OCI-LY7 (cell line): Measurements from ENCODE around the gene FHOD3.

Experiments used
- EZH2phosphoT487 ChIP-seq: fragments of 200-600 bp; sonication (generic); IDR thresholded peaks from 2 replicates; pipeline ENCODE4 v1.6.1; 2018; ENCODE audit warnings: low read depth, borderline replicate concordance, mild to moderate bottlenecking, mixed run types, antibody characterized with exemption, low read length, moderate library complexity, mixed read lengths
- TF ChIP-seq, protein P1 (sequence below): fragments of 200-600 bp; sonication (generic); conservative IDR thresholded peaks from 2 replicates; pipeline ENCODE4 v1.5.1; 2014; ENCODE audit warnings: mild to moderate bottlenecking, antibody characterized with exemption, low read length, moderate library complexity, mixed read lengths

DNA sequence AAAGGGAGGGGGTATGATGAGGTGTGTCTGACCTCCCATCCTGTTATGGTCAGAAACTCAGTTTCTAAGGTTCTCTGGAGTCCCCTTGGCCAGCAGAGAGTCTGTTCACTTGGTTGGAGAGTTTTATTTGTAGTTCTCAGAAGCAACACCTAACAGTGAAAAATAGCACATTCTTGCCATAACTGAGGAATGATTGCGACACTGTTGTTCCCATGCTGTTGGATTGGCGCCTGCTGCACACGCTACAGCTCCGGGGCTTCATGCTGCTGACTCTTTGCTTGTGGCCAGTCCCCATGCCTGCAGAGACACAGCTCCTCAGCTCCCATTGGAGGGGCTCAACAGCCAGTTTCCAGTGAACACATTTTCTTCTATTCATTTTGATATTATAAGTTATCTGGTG, 489.2 kb downstream of the FHOD3 start:
- TF ChIP-seq, protein P1, sequence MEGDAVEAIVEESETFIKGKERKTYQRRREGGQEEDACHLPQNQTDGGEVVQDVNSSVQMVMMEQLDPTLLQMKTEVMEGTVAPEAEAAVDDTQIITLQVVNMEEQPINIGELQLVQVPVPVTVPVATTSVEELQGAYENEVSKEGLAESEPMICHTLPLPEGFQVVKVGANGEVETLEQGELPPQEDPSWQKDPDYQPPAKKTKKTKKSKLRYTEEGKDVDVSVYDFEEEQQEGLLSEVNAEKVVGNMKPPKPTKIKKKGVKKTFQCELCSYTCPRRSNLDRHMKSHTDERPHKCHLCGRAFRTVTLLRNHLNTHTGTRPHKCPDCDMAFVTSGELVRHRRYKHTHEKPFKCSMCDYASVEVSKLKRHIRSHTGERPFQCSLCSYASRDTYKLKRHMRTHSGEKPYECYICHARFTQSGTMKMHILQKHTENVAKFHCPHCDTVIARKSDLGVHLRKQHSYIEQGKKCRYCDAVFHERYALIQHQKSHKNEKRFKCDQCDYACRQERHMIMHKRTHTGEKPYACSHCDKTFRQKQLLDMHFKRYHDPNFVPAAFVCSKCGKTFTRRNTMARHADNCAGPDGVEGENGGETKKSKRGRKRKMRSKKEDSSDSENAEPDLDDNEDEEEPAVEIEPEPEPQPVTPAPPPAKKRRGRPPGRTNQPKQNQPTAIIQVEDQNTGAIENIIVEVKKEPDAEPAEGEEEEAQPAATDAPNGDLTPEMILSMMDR = no peak
- no peak for TF ChIP-seq EZH2phosphoT487
